GM23338 (cell line): ENCODE data around the gene CEPT1. TPM values are rescaled to one million over a fixed set of nuclear protein-coding genes. Genes with fewer than 3 reads are reported as not detected.

Experiments used
- ATAC-seq: fragments of 200-7000 bp; cut with Tn5 transposase; 3 replicates; pipeline ENCODE4 v1.9.1; 2020
- DNase-seq: peaks from one replicate; pipeline ENCODE4 v3.0.0-alpha.2; 2015; ENCODE audit warnings: low spot score
- H2AFZ ChIP-seq: fragments of 200-600 bp; sonication (generic); 2 replicates; pipeline ENCODE4 v1.8.0; 2016; ENCODE audit warnings: antibody characterized with exemption, mild to moderate bottlenecking, moderate library complexity
- H3F3A ChIP-seq: fragments of 200-600 bp; sonication (generic); replicated peaks from 2 replicates; pipeline ENCODE4 v1.8.0; 2017; ENCODE audit warnings: antibody characterized with exemption, mixed run types, low read depth
- H3K27ac ChIP-seq: fragments of 200-600 bp; sonication (generic); 2 replicates; pipeline ENCODE4 v1.6.1; 2016; ENCODE audit warnings: low read depth
- H3K27me3 ChIP-seq: fragments of 200-600 bp; sonication (generic); 2 replicates; pipeline ENCODE4 v1.8.0; 2016; ENCODE audit warnings: mild to moderate bottlenecking, mixed run types, moderate library complexity; ENCODE audit not compliant: insufficient read depth
- H3K36me3 ChIP-seq: fragments of 200-600 bp; sonication (generic); 2 replicates; pipeline ENCODE4 v1.8.0; 2016; ENCODE audit warnings: mild to moderate bottlenecking; ENCODE audit not compliant: insufficient read depth
- H3K4me1 ChIP-seq: fragments of 200-600 bp; sonication (generic); 2 replicates; pipeline ENCODE4 v1.8.0; 2016; ENCODE audit warnings: mild to moderate bottlenecking, moderate library complexity; ENCODE audit not compliant: insufficient read depth
- H3K4me2 ChIP-seq: fragments of 200-600 bp; sonication (generic); 2 replicates; pipeline ENCODE4 v1.7.1; 2017; ENCODE audit warnings: mixed run types
- H3K4me3 ChIP-seq: fragments of 200-600 bp; sonication (generic); 2 replicates; pipeline ENCODE4 v1.6.1; 2016; ENCODE audit warnings: mixed run types
- H3K79me2 ChIP-seq: fragments of 200-600 bp; sonication (generic); replicated peaks from 2 replicates; pipeline ENCODE4 v1.8.0; 2017; ENCODE audit warnings: mild to moderate bottlenecking; ENCODE audit not compliant: insufficient read depth
- H3K9me2 ChIP-seq: fragments of 200-600 bp; sonication (generic); 2 replicates; pipeline ENCODE4 v1.8.0; 2017; ENCODE audit not compliant: insufficient read depth
- H4K20me1 ChIP-seq: fragments of 200-600 bp; sonication (generic); replicated peaks from 2 replicates; pipeline ENCODE4 v1.8.0; 2017; ENCODE audit warnings: mild to moderate bottlenecking; ENCODE audit not compliant: insufficient read depth
- H3K27ac Mint-ChIP-seq: 2 replicates; pipeline ENCODE4 v1.8.0; 2020; ENCODE audit warnings: inconsistent platforms, mild to moderate bottlenecking, moderate library complexity, mixed read lengths
- H3K27me3 Mint-ChIP-seq: 3 replicates; pipeline ENCODE4 v1.8.0; 2022; ENCODE audit warnings: low read depth, mild to moderate bottlenecking, moderate library complexity, mixed read lengths, inconsistent platforms; ENCODE audit not compliant: insufficient read depth, poor library complexity
- H3K36me3 Mint-ChIP-seq: 3 replicates; pipeline ENCODE4 v1.8.0; 2021; ENCODE audit warnings: low read depth, mild to moderate bottlenecking, inconsistent platforms, moderate library complexity, mixed read lengths
- H3K4me1 Mint-ChIP-seq: 3 replicates; pipeline ENCODE4 v1.8.0; 2020; ENCODE audit warnings: mild to moderate bottlenecking, inconsistent platforms, mixed read lengths
- H3K4me3 Mint-ChIP-seq: 3 replicates; pipeline ENCODE4 v1.8.0; 2021; ENCODE audit warnings: moderate library complexity, mild to moderate bottlenecking, inconsistent platforms, mixed read lengths
- H3K9me3 Mint-ChIP-seq: 3 replicates; pipeline ENCODE4 v1.8.0; 2020; ENCODE audit warnings: moderate library complexity, mild to moderate bottlenecking, inconsistent platforms, mixed read lengths
- CREB1 ChIP-seq: fragments of 250-450 bp; sonication (Bioruptor Pico); IDR thresholded peaks from 2 replicates; pipeline ENCODE4 v1.5.0; 2020; ENCODE audit warnings: low read depth, mild to moderate bottlenecking, moderate library complexity
- EZH2phosphoT487 ChIP-seq: fragments of 200-600 bp; sonication (generic); IDR thresholded peaks from one replicate; pipeline ENCODE4 v1.8.1; 2018; ENCODE audit warnings: antibody characterized with exemption; ENCODE audit not compliant: unreplicated experiment
- JUNB ChIP-seq: IDR thresholded peaks from one replicate; pipeline ENCODE4 v1.6.1; 2016; ENCODE audit warnings: antibody characterized with exemption; ENCODE audit not compliant: unreplicated experiment
- NANOG ChIP-seq: IDR thresholded peaks from 2 replicates; pipeline ENCODE4 v1.6.1; 2016; ENCODE audit warnings: antibody characterized with exemption, borderline replicate concordance
- REST ChIP-seq: IDR thresholded peaks from one replicate; pipeline ENCODE4 v1.6.1; 2018; ENCODE audit warnings: antibody characterized with exemption; ENCODE audit not compliant: unreplicated experiment
- STAT1 ChIP-seq: IDR thresholded peaks from one replicate; pipeline ENCODE4 v1.6.1; 2016; ENCODE audit warnings: antibody characterized with exemption; ENCODE audit not compliant: unreplicated experiment
- ZNF114 ChIP-seq: fragments of 250-450 bp; sonication (Bioruptor Pico); IDR thresholded peaks from 2 replicates; pipeline ENCODE4 v1.5.0; 2020; ENCODE audit warnings: mild to moderate bottlenecking, moderate library complexity
- ZNF462 ChIP-seq: fragments of 250-450 bp; sonication (Bioruptor Pico); IDR thresholded peaks from 2 replicates; pipeline ENCODE4 v1.5.0; 2020; ENCODE audit warnings: mild to moderate bottlenecking, moderate library complexity
- polyA plus RNA-seq: library from polyadenylated mRNA; unstranded; fragments of >200 nt; fragmentation: Nextera tagmentation; extraction: Ambion mirVana; gene quantifications from 2 replicates; pipeline ENCODE4 v1.2.1, GENCODE V29; 2016
- total RNA-seq: library from RNA; depleted of rRNA; stranded (reverse); fragments of >200 nt; shearing (Covaris generic); gene quantifications from 2 replicates; pipeline ENCODE4 v1.2.3, GENCODE V29; 2014
- TF ChIP-seq, protein P1 (sequence below): IDR thresholded peaks from 2 replicates; pipeline ENCODE4 v1.6.1; 2016; ENCODE audit warnings: antibody characterized with exemption
- TF ChIP-seq, protein P2 (sequence below), 2 experiments: fragments of 200-600 bp in 1 of 2; sonication (generic) in 1 of 2; conservative IDR thresholded peaks; 2 replicates each; pipeline versions ENCODE4 v1.5.1 to v1.6.1; 2016 to 2017; ENCODE audit warnings: antibody characterized with exemption in 2 of 2, low read depth in 2 of 2, mild to moderate bottlenecking in 2 of 2, moderate library complexity in 1 of 2

CEPT1 gene
- total and polyA plus RNA-seq, 2 experiments from 2014 or later, result 17.3 to 39.5 TPM

- no peak for TF ChIP-seq REST
Observed at GRCh38 chr1:111204983-111205713, 65.1 kb downstream of the CEPT1 start (continued).

DNA sequence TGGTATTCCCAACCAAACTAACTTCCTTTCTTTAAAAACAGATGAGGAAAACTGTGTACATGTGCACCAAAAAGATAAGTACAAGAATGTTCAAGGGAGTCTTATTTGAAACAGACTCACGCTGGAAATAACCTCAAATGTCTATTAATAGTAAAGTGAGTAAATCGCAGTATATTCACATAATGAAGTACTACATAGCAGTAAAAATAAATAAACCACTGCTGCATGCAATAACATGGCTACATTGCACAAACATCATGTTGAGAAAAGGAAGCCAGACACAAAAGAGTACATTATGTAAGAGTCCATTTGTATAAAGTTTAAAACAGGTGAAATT lies 65.7 kb downstream of the CEPT1 start:
- Histone ChIP-seq H3K4me2 (no peak overlapping the region), H3K36me3 (no peaks in the 10 kb centered on the region), H4K20me1 (no peaks in the 10 kb centered on the region), H3K4me1 (peaks cover 13% of the 10 kb centered on the region), H3K4me3 (no peak overlapping the region), H3K9me2 (peaks cover 5% of the 10 kb centered on the region; the same call in 1 of the 2 replicates), H3K79me2 (no peaks in the 10 kb centered on the region), H3K27ac (no peak overlapping the region), H3F3A (no peaks in the 10 kb centered on the region), H2AFZ (no peak overlapping the region), H3K27me3 (peaks cover 39% of the 10 kb centered on the region)
- TF ChIP-seq, protein P1, sequence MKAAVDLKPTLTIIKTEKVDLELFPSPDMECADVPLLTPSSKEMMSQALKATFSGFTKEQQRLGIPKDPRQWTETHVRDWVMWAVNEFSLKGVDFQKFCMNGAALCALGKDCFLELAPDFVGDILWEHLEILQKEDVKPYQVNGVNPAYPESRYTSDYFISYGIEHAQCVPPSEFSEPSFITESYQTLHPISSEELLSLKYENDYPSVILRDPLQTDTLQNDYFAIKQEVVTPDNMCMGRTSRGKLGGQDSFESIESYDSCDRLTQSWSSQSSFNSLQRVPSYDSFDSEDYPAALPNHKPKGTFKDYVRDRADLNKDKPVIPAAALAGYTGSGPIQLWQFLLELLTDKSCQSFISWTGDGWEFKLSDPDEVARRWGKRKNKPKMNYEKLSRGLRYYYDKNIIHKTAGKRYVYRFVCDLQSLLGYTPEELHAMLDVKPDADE, result no peak
- no peak for TF ChIP-seq CREB1 (CRISPR knock-in tag)
- TF ChIP-seq EZH2phosphoT487, result no peak
- no peak for TF ChIP-seq ZNF462 (CRISPR knock-in tag)
- no peak for TF ChIP-seq JUNB
- TF ChIP-seq, protein P2, sequence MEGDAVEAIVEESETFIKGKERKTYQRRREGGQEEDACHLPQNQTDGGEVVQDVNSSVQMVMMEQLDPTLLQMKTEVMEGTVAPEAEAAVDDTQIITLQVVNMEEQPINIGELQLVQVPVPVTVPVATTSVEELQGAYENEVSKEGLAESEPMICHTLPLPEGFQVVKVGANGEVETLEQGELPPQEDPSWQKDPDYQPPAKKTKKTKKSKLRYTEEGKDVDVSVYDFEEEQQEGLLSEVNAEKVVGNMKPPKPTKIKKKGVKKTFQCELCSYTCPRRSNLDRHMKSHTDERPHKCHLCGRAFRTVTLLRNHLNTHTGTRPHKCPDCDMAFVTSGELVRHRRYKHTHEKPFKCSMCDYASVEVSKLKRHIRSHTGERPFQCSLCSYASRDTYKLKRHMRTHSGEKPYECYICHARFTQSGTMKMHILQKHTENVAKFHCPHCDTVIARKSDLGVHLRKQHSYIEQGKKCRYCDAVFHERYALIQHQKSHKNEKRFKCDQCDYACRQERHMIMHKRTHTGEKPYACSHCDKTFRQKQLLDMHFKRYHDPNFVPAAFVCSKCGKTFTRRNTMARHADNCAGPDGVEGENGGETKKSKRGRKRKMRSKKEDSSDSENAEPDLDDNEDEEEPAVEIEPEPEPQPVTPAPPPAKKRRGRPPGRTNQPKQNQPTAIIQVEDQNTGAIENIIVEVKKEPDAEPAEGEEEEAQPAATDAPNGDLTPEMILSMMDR (conservative IDR thresholded peaks at IDR 0.05; ENCODE audit: low read depth in 2 of 2), result no peak
- no peak for TF ChIP-seq NANOG
- TF ChIP-seq ZNF114 (CRISPR knock-in tag), result no peak
- TF ChIP-seq STAT1, result no peak
- Mint-ChIP-seq H3K36me3 (peaks cover 2% of the 10 kb centered on the region; the same call in 1 of the 3 replicates), H3K4me1 (peaks cover 11% of the 10 kb centered on the region), H3K9me3 (no peaks in the 10 kb centered on the region; the same call in 1 of the 3 replicates), H3K27ac (no peak overlapping the region), H3K27me3 (peaks cover 25% of the 10 kb centered on the region), H3K4me3 (no peak overlapping the region)
- ATAC-seq (no peak), DNase-seq (no peak)
